Astrocyte (in vitro differentiated cells and primary cell): Measurements from ENCODE around the gene ZCCHC24.

Experiments used
- EZH2 ChIP-seq: IDR thresholded peaks from 2 replicates; pipeline ENCODE4 v1.6.1; 2012; ENCODE audit warnings: mild to moderate bottlenecking, low read length, inconsistent platforms; ENCODE audit not compliant: insufficient read depth
- TF ChIP-seq, protein P1 (sequence below): IDR thresholded peaks from 2 replicates; pipeline ENCODE4 v1.5.1; 2011; ENCODE audit warnings: low read depth, mild to moderate bottlenecking, inconsistent platforms, low read length, moderate library complexity; ENCODE audit not compliant: insufficient read depth

DNA sequence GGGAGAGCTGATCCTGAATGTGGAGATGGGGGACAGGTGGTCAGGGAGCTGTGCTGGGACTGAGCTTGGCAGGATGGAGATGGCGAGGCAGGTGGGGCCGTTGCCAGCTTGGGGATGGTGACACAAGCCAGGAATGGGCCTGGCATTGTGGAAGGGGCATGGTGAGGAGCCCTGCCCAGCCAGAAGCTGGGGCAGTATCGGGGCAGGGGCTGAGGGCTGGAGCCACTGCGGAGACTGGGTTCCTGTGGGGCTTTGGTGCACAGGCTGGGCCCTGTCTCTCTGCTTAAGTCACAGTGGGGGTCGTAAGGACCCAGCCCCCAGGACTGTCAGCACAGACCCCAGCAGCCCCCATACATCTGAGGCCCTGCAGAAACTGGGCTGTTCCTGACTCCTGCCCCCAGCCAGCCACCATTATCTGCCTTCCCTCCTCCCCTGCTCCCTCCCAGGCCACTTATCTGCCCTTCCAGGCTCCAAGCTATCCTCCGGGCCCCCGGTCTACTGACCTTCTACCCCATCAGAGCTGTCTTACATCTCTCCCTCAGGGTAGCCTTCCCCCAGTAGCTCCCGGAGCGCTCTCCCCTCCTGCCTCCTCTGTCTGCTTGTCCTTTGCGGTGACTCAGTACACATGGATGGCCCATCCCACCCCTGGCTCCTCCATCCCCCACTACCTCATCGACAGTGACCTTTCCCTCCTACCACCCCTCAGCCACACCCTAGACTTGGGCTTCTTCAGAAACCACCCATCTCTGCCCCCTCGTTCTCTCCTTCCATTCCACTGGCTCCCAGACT, 54.0 kb downstream of the ZCCHC24 start:
- TF ChIP-seq, protein P1, sequence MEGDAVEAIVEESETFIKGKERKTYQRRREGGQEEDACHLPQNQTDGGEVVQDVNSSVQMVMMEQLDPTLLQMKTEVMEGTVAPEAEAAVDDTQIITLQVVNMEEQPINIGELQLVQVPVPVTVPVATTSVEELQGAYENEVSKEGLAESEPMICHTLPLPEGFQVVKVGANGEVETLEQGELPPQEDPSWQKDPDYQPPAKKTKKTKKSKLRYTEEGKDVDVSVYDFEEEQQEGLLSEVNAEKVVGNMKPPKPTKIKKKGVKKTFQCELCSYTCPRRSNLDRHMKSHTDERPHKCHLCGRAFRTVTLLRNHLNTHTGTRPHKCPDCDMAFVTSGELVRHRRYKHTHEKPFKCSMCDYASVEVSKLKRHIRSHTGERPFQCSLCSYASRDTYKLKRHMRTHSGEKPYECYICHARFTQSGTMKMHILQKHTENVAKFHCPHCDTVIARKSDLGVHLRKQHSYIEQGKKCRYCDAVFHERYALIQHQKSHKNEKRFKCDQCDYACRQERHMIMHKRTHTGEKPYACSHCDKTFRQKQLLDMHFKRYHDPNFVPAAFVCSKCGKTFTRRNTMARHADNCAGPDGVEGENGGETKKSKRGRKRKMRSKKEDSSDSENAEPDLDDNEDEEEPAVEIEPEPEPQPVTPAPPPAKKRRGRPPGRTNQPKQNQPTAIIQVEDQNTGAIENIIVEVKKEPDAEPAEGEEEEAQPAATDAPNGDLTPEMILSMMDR = no peak
- TF ChIP-seq EZH2 = no peak
